Keratinocyte (primary cell): ENCODE data around the gene UPF3A.

Source experiments
- CTCF ChIP-seq, 3 experiments: IDR thresholded peaks in 1 of 3; conservative IDR thresholded peaks in 1 of 3; optimal IDR thresholded peaks in 1 of 3; 2 replicates in 2 of 3; 3 replicates in 1 of 3; pipeline versions ENCODE3 to v1.5.1; 2011; ENCODE audit warnings: low read length in 3 of 3, mild to moderate bottlenecking in 3 of 3, moderate library complexity in 2 of 3, control low read depth in 1 of 3, inconsistent platforms in 1 of 3; ENCODE audit not compliant: insufficient read depth in 2 of 3; ENCODE audit errors: extremely low read depth in 1 of 3
- EZH2 ChIP-seq: IDR thresholded peaks from one replicate; pipeline ENCODE4 v1.6.1; 2012; ENCODE audit warnings: inconsistent platforms, mild to moderate bottlenecking, low read length, moderate library complexity

GRCh38 chr13:114310956-114311355, 29.6 kb downstream of the UPF3A start:
- TF ChIP-seq CTCF (optimal IDR thresholded peaks at IDR 0.05 in 1 of 3, IDR thresholded peaks at IDR 0.05 in 1 of 3, conservative IDR thresholded peaks at IDR 0.05 in 1 of 3; ENCODE audit: extremely low read depth in 1 of 3, insufficient read depth in 2 of 3, low read length in 3 of 3): no peak
- no peak for TF ChIP-seq EZH2
